ENCODE results near the gene PDLIM1.

Gene PDLIM1

GRCh38 chr10:95293631-95294030, 2.8 kb upstream of the PDLIM1 start:
- no peak for TF ChIP-seq CTCF (IDR thresholded peaks at IDR 0.05; ENCODE audit: borderline replicate concordance, control extremely low read depth, extremely low read depth, insufficient read depth, missing control alignments)
- no peak for DNase-seq (ENCODE audit: low spot score)
- in situ Hi-C loops (cut with MboI; ENCODE audit: low sequenced_read_pairs, unreplicated experiment), result no loop called here

- in situ Hi-C loops (cut with MboI; ENCODE audit: low sequenced_read_pairs, unreplicated experiment), result no loop called here
- DNase-seq (ENCODE audit: low spot score), result no peak
- TF ChIP-seq CTCF (IDR thresholded peaks at IDR 0.05; ENCODE audit: borderline replicate concordance, control extremely low read depth, extremely low read depth, insufficient read depth, missing control alignments), result no peak
Observed at GRCh38 chr10:95291365-95292039, 699 bp upstream of the PDLIM1 start.

GRCh38 chr10:95289921-95290421, 832 bp downstream of the PDLIM1 start:
- in situ Hi-C loops (cut with MboI; ENCODE audit: low sequenced_read_pairs, unreplicated experiment), result no loop called here
- no peak for TF ChIP-seq CTCF (IDR thresholded peaks at IDR 0.05; ENCODE audit: borderline replicate concordance, control extremely low read depth, extremely low read depth, insufficient read depth, missing control alignments)
- DNase-seq (ENCODE audit: low spot score), result no peak

- TF ChIP-seq CTCF (IDR thresholded peaks at IDR 0.05; ENCODE audit: borderline replicate concordance, control extremely low read depth, extremely low read depth, insufficient read depth, missing control alignments), result peak; percentile 28
- peak; percentile 39 for DNase-seq (ENCODE audit: low spot score)
- in situ Hi-C loops (cut with MboI; ENCODE audit: low sequenced_read_pairs, unreplicated experiment), result no loop called here
Observed at GRCh38 chr10:95289003-95289920, 1.5 kb downstream of the PDLIM1 start.

GRCh38 chr10:95288303-95288702, 2.5 kb downstream of the PDLIM1 start:
- TF ChIP-seq CTCF (IDR thresholded peaks at IDR 0.05; ENCODE audit: borderline replicate concordance, control extremely low read depth, extremely low read depth, insufficient read depth, missing control alignments), result no peak
- in situ Hi-C loops (cut with MboI; ENCODE audit: low sequenced_read_pairs, unreplicated experiment), result no loop called here
- no peak for DNase-seq (ENCODE audit: low spot score)

GRCh38 chr10:95287281-95287680, 3.5 kb downstream of the PDLIM1 start:
- in situ Hi-C loops (cut with MboI; ENCODE audit: low sequenced_read_pairs, unreplicated experiment), result no loop called here
- no peak for TF ChIP-seq CTCF (IDR thresholded peaks at IDR 0.05; ENCODE audit: borderline replicate concordance, control extremely low read depth, extremely low read depth, insufficient read depth, missing control alignments)
- DNase-seq (ENCODE audit: low spot score), result no peak
